Aorta (tissue), 5 donors: ENCODE results near the gene OCEL1. TPM values are rescaled to one million over a fixed set of nuclear protein-coding genes. Genes with fewer than 3 reads are reported as not detected.

ENCODE experiments used
- ATAC-seq: fragments of 200-7000 bp; cut with Tn5 transposase; one replicate; pipeline ENCODE4 v1.9.1; 2022; ENCODE audit warnings: moderate library complexity; ENCODE audit not compliant: low FRiP score
- DNase-seq, 2 donors: peaks; one replicate each; pipeline ENCODE4 v3.0.0-alpha.2; 2020
- H3K27ac ChIP-seq, 2 donors: one replicate each; pipeline ENCODE4 v1.5.1; 2013; ENCODE audit warnings: low read length in 2 of 2, mild to moderate bottlenecking in 2 of 2, moderate library complexity in 2 of 2, control low read depth in 1 of 2, inconsistent platforms in 1 of 2, low read depth in 1 of 2
- H3K27me3 ChIP-seq, 2 donors: one replicate each; pipeline ENCODE4 v1.6.1; 2013; ENCODE audit warnings: control low read depth in 1 of 2, low read length in 1 of 2, mild to moderate bottlenecking in 1 of 2, moderate library complexity in 1 of 2; ENCODE audit not compliant: insufficient read depth in 2 of 2, control insufficient read depth in 1 of 2
- H3K36me3 ChIP-seq, 2 donors: one replicate each; pipeline ENCODE4 v1.6.1; 2013; ENCODE audit warnings: control low read depth in 1 of 2, low read length in 1 of 2, mild to moderate bottlenecking in 1 of 2; ENCODE audit not compliant: insufficient read depth in 2 of 2, control insufficient read depth in 1 of 2
- H3K4me1 ChIP-seq, 2 donors: one replicate each; pipeline ENCODE4 v1.6.1; 2013; ENCODE audit warnings: low read length in 2 of 2, control low read depth in 1 of 2, mild to moderate bottlenecking in 1 of 2, moderate library complexity in 1 of 2; ENCODE audit not compliant: insufficient read depth in 2 of 2, control insufficient read depth in 1 of 2
- H3K4me3 ChIP-seq, 2 donors: one replicate each; pipeline ENCODE4 v1.5.1; 2013; ENCODE audit warnings: low read length in 2 of 2, control low read depth in 1 of 2, mild to moderate bottlenecking in 1 of 2
- H3K9me3 ChIP-seq: one replicate; pipeline ENCODE4 v1.6.1; 2013; ENCODE audit warnings: mild to moderate bottlenecking, low read length; ENCODE audit not compliant: control insufficient read depth
- WGBS, 2 donors: extraction: QIAGEN DNeasy Blood & Tissue Kit; methylation state at CpG; one replicate each; pipeline ENCODE4 v1.1.7; 2013; 5-methylcytosine and 5-hydroxymethylcytosine counted together
- intact Hi-C, 2 donors: fragments of 100-400 bp; cut with DNase I; formaldehyde crosslinking; loops; one replicate each; pipeline versions ENCODE4 v1.14.2 to v1.15.0; 2022
- polyA plus RNA-seq, 2 donors: library from polyadenylated mRNA; stranded (reverse); fragments of 200-250 nt; gene quantifications; one replicate each; pipeline ENCODE4 v1.2.3, GENCODE V29; 2013
- total RNA-seq, 2 donors: library from RNA; stranded (reverse); fragmentation: NEBNext Ultra II Directional; extraction: Animal tissue kit (Norgen Biotek cat#: 25700); gene quantifications; one replicate each; pipeline ENCODE4 v1.2.1, GENCODE V29; 2021
- donor health status: healthy with polysubstance abuse.
- donor health status: Bipolar disorder and iron deficiency.
- donor health status: DM: no; HTN: no; CAD: no.
- donor health status: DM: no; HTN: no; CAD: no.
- donor health status: DM: yes; HTN: yes; CAD: no.

OCEL1 gene
- total and polyA plus RNA-seq, 4 donors = 10.2 to 26.2 (median 24.6) TPM

GRCh38 chr19:17215127-17215971, 10.7 kb upstream of the OCEL1 start, which contains the start of gene USE1:
Gene USE1, plus strand, starts transcription at chr19:17215357. Its CDS starts 49 bp downstream, at chr19:17215406.
- DNase-seq (peak; percentile 94 to 96), ATAC-seq (peak; percentile 95)
- H3K27ac ChIP-seq = peak within 1 kb of the TSS in 1 of 2 donors; percentile 76
- H3K4me1 ChIP-seq = no peaks in the 10 kb centered on the region
- 2 to 3% methylated on average over 51 to 56 of the region's 56 CpGs for WGBS, 2 donors
- intact Hi-C loops = no loop called here
- no peaks in the 10 kb centered on the region for H3K27me3 ChIP-seq
- H3K36me3 ChIP-seq = peaks cover 0 to 2% of the 10 kb centered on the region in 2 donors
- no peaks in the 10 kb centered on the region for H3K9me3 ChIP-seq
- peak within 1 kb of the TSS; percentile 53 to 60 for H3K4me3 ChIP-seq

- Histone ChIP-seq H3K4me1 (no peaks in the 10 kb centered on the region), H3K27ac (no peak overlapping the region), H3K4me3 (no peak overlapping the region), H3K36me3 (peaks cover 0 to 2% of the 10 kb centered on the region in 2 donors), H3K27me3 (no peaks in the 10 kb centered on the region), H3K9me3 (no peaks in the 10 kb centered on the region)
- DNase-seq = peak in 1 of 2 donors; percentile 47
- intact Hi-C loops = no loop called here
- WGBS, 2 donors = 76 to 81% methylated on average over 13 of the region's 13 CpGs
- ATAC-seq = no peak
These were observed 9.9 kb upstream of the OCEL1 start for GRCh38 chr19:17216058-17216670.

- WGBS, 2 donors = 97 to 98% methylated on average over 8 of the region's 8 CpGs
- intact Hi-C loops = no loop called here
These were observed 6.7 kb upstream of the OCEL1 start for GRCh38 chr19:17219286-17219685.

GRCh38 chr19:17220207-17220758, 5.7 kb upstream of the OCEL1 start:
- no peaks in the 10 kb centered on the region for H3K4me1 ChIP-seq
- ATAC-seq = peak; percentile 55
- H3K4me3 ChIP-seq = no peak overlapping the region
- H3K36me3 ChIP-seq = peaks cover 0 to 2% of the 10 kb centered on the region in 2 donors
- intact Hi-C loops = no loop called here
- H3K27ac ChIP-seq = no peak overlapping the region
- peak; percentile 75 to 87 for DNase-seq
- no peaks in the 10 kb centered on the region for H3K27me3 ChIP-seq
- WGBS, 2 donors = 43 to 45% methylated on average over 14 of the region's 14 CpGs
- H3K9me3 ChIP-seq = no peaks in the 10 kb centered on the region

More at GRCh38 chr19:17219286-17219685, 6.7 kb upstream of the OCEL1 start:
- Histone ChIP-seq H3K9me3 (no peaks in the 10 kb centered on the region), H3K4me1 (no peaks in the 10 kb centered on the region), H3K27me3 (no peaks in the 10 kb centered on the region), H3K4me3 (no peak overlapping the region), H3K27ac (no peak overlapping the region), H3K36me3 (peaks cover 0 to 2% of the 10 kb centered on the region in 2 donors)
- no peak for ATAC-seq
- no peak for DNase-seq

- no peaks in the 10 kb centered on the region for H3K9me3 ChIP-seq
- H3K27me3 ChIP-seq = no peaks in the 10 kb centered on the region
- 84 to 86% methylated on average over 10 of the region's 10 CpGs for WGBS, 2 donors
- no peak overlapping the region for H3K4me3 ChIP-seq
- no peak for DNase-seq
- no peak overlapping the region for H3K27ac ChIP-seq
- intact Hi-C loops = loop anchor here in 1 of 2 donors (5.0 kb wide), 1 partner anchor 148 kb away; the partner anchor contains the start of genes HAUS8 and MYO9B
- H3K36me3 ChIP-seq = no peaks in the 10 kb centered on the region
- no peaks in the 10 kb centered on the region for H3K4me1 ChIP-seq
- ATAC-seq = no peak
These were observed 973 bp upstream of the OCEL1 start for GRCh38 chr19:17225053-17225452.

- 72 to 78% methylated on average over 13 of the region's 13 CpGs for WGBS, 2 donors
- DNase-seq (peak in 1 of 2 donors; percentile 42), ATAC-seq (no peak)
- Histone ChIP-seq H3K9me3 (no peaks in the 10 kb centered on the region), H3K27ac (no peak overlapping the region), H3K27me3 (no peaks in the 10 kb centered on the region), H3K36me3 (no peaks in the 10 kb centered on the region), H3K4me1 (no peaks in the 10 kb centered on the region), H3K4me3 (no peak overlapping the region)
- intact Hi-C loops = loop anchor here in 1 of 2 donors (5.0 kb wide), 1 partner anchor 151 kb away; the partner anchor contains the start of genes HAUS8 and MYO9B
These were observed 1.9 kb downstream of the OCEL1 start for GRCh38 chr19:17227798-17228367.

- no peak overlapping the region for H3K4me3 ChIP-seq
- H3K9me3 ChIP-seq = no peaks in the 10 kb centered on the region
- no peaks in the 10 kb centered on the region for H3K27me3 ChIP-seq
- no peak for DNase-seq
- intact Hi-C loops = loop anchor here in 1 of 2 donors (5.0 kb wide), 1 partner anchor 153 kb away; the partner anchor contains the start of genes HAUS8 and MYO9B
- no peak overlapping the region for H3K27ac ChIP-seq
- ATAC-seq = no peak
- peaks cover 0 to under 1% of the 10 kb centered on the region in 2 donors for H3K4me1 ChIP-seq
- WGBS, 2 donors = 92 to 98% methylated on average over 3 of the region's 3 CpGs
- H3K36me3 ChIP-seq = no peaks in the 10 kb centered on the region
These were observed 3.9 kb downstream of the OCEL1 start for GRCh38 chr19:17229890-17230289.

- Histone ChIP-seq H3K27me3 (no peaks in the 10 kb centered on the region), H3K27ac (no peak overlapping the region), H3K4me3 (no peak overlapping the region), H3K36me3 (no peaks in the 10 kb centered on the region), H3K4me1 (peaks cover 0 to 3% of the 10 kb centered on the region in 2 donors), H3K9me3 (no peaks in the 10 kb centered on the region)
- no peak for DNase-seq
- intact Hi-C loops = no loop called here
- ATAC-seq = no peak
- WGBS, 2 donors = 88 to 91% methylated on average over 25 of the region's 25 CpGs
These were observed 6.2 kb downstream of the OCEL1 start for GRCh38 chr19:17232258-17232657.
